Eye (tissue), 1 donor: Measurements from ENCODE around the gene ANO5.
"Not testable (repeated sequence)": the region's sequence is repeated elsewhere in the genome, so short reads cannot be mapped to it uniquely, and the experiment has no call there.

ENCODE experiments used
- DNase-seq: peaks from one replicate; pipeline ENCODE4 v3.0.0-alpha.2; 2015

Gene ANO5

GRCh38 chr11:22199243-22199642 lies 6.4 kb downstream of the ANO5 start:
- DNase-seq = no peak

GRCh38 chr11:22203281-22203680 lies 10.4 kb downstream of the ANO5 start:
- no peak for DNase-seq

- no peak for DNase-seq
Measured at GRCh38 chr11:22207162-22207561, 14.3 kb downstream of the ANO5 start.

GRCh38 chr11:22208151-22208858 lies 15.4 kb downstream of the ANO5 start:
- no peak for DNase-seq

- DNase-seq = no peak
Measured at GRCh38 chr11:22216940-22217339, 24.1 kb downstream of the ANO5 start.

GRCh38 chr11:22221143-22221542 lies 28.3 kb downstream of the ANO5 start:
- no peak for DNase-seq

GRCh38 chr11:22225190-22225589 lies 32.3 kb downstream of the ANO5 start:
- no peak for DNase-seq

GRCh38 chr11:22234743-22235142 lies 41.9 kb downstream of the ANO5 start:
- DNase-seq = no peak

- DNase-seq = peak; percentile 59
Measured at GRCh38 chr11:22244986-22245592, 52.2 kb downstream of the ANO5 start.

GRCh38 chr11:22246992-22247391 lies 54.1 kb downstream of the ANO5 start:
- DNase-seq = no peak

- no peak for DNase-seq
Measured at GRCh38 chr11:22249871-22250270, 57.0 kb downstream of the ANO5 start.

GRCh38 chr11:22256876-22257275 lies 64.0 kb downstream of the ANO5 start:
- no peak for DNase-seq

- no peak for DNase-seq
Measured at GRCh38 chr11:22263613-22264012, 70.7 kb downstream of the ANO5 start.

- not testable (repeated sequence) for DNase-seq
Measured at GRCh38 chr11:22268983-22269624, 76.2 kb downstream of the ANO5 start.

- no peak for DNase-seq
Measured at GRCh38 chr11:22273781-22274180, 80.9 kb downstream of the ANO5 start.

GRCh38 chr11:22275600-22275999 lies 82.7 kb downstream of the ANO5 start:
- DNase-seq = no peak

- DNase-seq = no peak
Measured at GRCh38 chr11:22276535-22276934, 83.7 kb downstream of the ANO5 start.

- DNase-seq = not testable (repeated sequence)
Measured at GRCh38 chr11:22284991-22285390, 92.1 kb downstream of the ANO5 start.

- no peak for DNase-seq
Measured at GRCh38 chr11:22302368-22302767, 109.5 kb downstream of the ANO5 start.

- DNase-seq = peak; percentile 59
Measured at GRCh38 chr11:22304337-22304961, 111.6 kb downstream of the ANO5 start.

GRCh38 chr11:22317656-22318055 lies 124.8 kb downstream of the ANO5 start:
- DNase-seq = no peak

GRCh38 chr11:22331771-22332170 lies 138.9 kb downstream of the ANO5 start:
- DNase-seq = no peak
